Mammary epithelial cell (primary cell): Measurements from ENCODE around the gene CSTF3.

Experiments
- CTCF ChIP-seq, 2 donors: IDR thresholded peaks in 1 of 2; conservative IDR thresholded peaks in 1 of 2; 2 replicates each; pipeline ENCODE4 v1.5.1; 2011 to 2012; ENCODE audit warnings: inconsistent platforms in 2 of 2, low read length in 2 of 2, mild to moderate bottlenecking in 2 of 2, control low read depth in 1 of 2, low read depth in 1 of 2; ENCODE audit not compliant: insufficient read depth in 1 of 2; ENCODE audit errors: extremely low read depth in 1 of 2
- EZH2 ChIP-seq: IDR thresholded peaks from 2 replicates; pipeline ENCODE4 v1.6.1; 2012; ENCODE audit warnings: low read length, inconsistent platforms, borderline replicate concordance

- no peak for TF ChIP-seq CTCF (conservative IDR thresholded peaks at IDR 0.05 in 1 of 2, IDR thresholded peaks at IDR 0.05 in 1 of 2; ENCODE audit: extremely low read depth in 1 of 2, insufficient read depth in 1 of 2, low read depth in 1 of 2, low read length in 2 of 2)
- no peak for TF ChIP-seq EZH2
Measured at GRCh38 chr11:33072465-33072864, 88.8 kb downstream of the CSTF3 start.
